Femur (tissue), 1 donor: ENCODE measurements around the gene MRPL38.
"Not testable (repeated sequence)": the region's sequence is repeated elsewhere in the genome, so short reads cannot be mapped to it uniquely, and the experiment has no call there.

Experiments used
- DNase-seq: peaks from one replicate; pipeline ENCODE4 v3.0.0-alpha.2; 2017

Gene MRPL38

GRCh38 chr17:75875182-75875939 is 29.3 kb downstream of the MRPL38 start:
- no peak for DNase-seq

DNA sequence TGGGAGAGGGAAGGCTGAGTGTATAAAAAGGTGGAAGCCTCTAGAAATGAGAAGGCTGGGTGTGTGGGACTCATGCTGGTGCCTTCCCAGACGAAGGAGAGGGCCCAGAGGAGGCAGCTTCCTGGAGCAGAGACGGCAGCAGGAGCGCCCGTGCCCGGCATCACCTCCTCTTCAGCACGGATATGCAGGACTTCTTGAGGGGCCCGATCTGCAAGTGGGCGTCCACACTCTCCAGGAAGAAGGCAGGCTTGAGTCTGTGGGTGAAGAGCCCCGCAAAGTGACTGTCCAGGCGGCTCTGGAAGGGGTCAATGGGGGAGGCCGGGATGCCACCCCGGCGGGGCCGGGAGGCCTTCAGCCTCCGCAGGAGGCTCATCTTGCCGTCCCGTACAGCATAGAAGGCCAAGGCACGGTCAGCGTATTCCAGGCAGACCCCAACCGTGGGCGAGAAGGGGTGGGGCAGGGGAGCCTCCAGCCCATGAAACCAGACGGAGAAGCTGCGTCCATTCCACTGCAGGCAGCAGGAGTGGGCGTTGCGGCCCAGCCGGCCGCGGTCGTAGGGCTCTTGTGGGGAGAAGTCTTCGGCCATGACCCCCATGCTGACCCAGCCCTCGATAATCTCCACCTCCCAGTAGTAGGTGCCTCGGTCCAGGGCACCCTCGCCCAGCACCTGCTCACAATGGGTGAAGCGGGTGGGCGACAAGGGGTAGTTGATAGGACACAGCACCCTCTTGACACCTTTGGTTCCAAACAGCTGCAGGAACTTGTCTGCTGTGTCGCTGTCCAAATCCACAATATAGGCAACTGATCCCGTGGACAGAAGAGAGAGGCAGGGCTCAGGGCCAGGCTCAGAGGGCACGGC is 30.1 kb downstream of the MRPL38 start:
- DNase-seq, result no peak

DNA sequence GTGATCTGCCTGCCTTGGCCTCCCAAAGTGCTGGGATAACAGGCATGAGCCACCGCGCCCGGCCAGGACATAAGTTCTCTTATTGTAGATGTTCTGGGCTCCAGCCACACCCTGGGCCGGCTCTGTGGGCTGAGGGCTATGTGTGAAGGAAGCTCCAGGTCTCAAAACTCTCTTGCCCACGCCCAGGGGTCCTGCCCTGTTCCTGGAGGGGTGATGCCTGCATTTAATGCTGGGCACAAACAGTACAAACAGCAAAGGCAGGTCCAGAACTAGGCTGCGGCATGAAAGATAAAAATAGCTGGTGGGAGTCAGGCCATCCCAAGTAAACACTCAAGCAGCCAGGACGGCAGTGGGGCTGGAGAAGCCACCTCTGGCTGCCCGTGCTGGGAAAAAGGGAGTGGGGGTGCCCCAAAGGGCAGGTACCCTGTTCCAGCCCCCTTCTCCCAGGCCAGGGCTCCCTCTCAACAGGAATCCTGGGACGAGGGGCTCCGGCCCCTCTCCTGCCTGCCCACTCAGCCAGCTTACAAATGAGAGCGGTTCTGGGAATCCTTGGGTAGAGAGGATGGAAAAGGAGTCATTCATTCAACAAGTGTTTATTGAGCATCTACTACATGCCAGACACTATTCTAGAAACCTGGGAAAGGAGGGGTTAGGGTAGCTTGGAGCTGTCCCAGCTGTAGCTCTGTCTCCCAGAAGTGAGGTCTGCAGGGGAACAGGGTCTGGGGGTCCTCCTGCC is 30.9 kb downstream of the MRPL38 start:
- DNase-seq, result no peak

GRCh38 chr17:75872434-75873351 is 32.0 kb downstream of the MRPL38 start:
- DNase-seq, result peak; percentile 87

DNA sequence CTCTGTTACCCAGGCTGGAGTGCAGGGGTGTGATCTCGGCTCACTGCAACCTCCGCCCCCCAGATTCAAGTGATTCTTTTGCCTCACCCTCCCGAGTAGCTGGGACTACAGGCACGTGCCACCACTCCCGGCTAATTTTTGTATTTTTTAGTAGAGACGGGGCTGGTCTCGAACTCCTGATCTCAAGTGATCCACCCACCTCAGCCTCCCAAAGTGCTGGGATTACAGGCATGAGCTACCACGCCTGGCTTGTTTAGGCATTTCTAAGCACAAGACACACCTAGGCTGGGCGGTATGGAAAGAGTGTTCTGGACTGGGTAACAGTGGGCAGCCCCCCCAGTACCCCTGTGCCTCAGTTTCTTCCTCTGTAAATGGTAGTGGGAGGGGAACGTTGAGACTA is 34.5 kb downstream of the MRPL38 start:
- not testable (repeated sequence) for DNase-seq

DNA sequence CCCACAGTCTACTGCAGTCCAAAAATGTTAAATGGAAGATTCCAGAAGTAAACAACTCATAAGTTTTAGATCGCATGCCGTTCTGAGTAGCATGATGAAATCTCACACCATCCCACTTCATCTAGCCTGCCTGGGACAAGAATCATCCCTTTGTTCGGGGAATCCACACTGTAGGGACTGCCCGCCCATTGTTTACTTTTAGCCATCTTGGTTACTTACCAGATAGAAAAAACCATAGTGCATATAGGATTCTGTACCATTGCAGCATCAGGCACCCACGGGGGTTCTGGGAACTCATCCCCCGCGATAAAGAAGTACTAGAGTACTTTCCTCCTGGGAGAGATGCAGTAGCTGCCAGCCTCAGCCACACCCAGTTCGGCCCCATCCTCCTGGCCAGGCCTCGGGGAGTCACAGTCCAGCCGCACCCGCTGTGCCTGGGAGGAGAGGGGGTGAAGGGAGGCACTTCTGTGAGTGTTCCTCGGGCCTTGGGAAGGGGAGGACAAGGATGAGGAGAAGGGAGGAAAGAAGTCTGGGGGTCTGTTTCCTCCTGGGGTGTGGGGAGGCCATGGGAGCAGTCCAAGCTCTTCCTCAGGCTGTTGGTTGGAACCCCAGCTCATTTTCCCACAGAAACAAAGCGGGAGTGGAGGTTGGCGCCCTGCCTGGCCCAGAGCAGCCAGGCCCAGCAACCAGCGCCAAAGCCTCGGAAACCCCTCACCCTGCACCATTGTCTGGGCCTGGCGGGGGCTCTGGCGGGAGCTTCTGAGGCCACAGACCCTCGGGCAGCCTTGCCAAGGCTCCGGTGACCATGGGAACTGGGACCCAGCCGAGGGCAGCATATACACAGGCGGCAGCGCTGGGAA is 35.2 kb downstream of the MRPL38 start:
- DNase-seq, result peak; percentile 81

GRCh38 chr17:75868730-75869281 is 35.9 kb downstream of the MRPL38 start:
- DNase-seq, result not testable (repeated sequence)

DNA sequence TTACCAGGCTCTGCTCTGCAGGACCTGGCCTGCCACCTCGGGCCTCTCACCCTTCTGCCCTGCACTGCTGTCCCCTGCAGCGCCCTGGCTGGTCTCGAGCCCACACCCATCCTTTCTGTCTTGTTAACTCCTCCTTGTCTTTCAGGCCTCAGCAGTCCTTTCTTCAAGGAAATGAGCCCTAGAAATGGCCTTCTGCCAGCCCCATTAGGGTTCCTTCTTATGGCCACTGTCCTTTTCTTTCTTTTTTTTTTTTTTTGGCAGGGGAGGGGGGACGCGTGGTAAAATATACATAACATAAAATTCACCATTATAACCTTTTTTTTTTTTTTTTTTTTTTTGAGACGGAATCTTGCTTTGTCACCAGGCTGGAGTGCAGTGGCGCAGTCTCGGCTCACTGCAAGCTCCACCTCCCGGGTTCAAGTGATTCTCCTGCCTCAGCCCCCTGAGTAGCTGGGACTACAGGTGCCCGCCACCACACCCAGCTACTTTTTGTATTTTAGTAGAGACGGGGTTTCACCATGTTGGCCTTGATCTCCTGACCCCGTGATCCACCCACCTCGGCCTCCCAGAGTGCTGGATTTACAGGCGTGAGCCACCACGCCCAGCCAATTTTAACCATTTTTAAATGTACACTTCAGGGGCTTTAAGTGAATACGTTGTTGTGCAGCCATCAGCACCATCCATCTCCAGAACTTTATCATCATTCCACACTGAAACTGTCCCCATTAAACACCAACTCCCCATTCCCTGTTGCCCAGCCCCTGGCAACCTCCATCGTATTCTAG is 39.1 kb downstream of the MRPL38 start:
- not testable (repeated sequence) for DNase-seq

GRCh38 chr17:75864887-75865286 is 39.8 kb downstream of the MRPL38 start:
- not testable (repeated sequence) for DNase-seq

GRCh38 chr17:75864448-75864871 is 40.2 kb downstream of the MRPL38 start:
- peak; percentile 89 for DNase-seq

DNA sequence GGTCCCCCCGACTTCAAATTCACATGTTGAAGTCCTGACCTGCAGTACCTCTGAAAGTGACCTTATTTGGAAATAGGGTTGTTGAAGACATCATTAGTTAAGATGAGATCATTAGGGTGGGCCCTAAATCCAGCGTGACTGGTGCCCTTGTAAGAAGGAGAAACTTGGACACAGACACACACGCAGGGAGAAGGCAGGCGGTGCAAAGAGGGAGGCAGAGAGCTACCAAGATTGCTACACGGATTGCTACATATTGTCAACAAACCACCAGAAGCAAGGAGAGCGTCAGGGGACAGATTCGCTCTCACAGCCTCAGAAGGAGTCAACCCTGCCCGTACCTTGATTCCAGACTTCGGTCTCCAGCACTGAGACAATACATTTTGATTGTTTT is 42.8 kb downstream of the MRPL38 start:
- DNase-seq, result no peak

DNA sequence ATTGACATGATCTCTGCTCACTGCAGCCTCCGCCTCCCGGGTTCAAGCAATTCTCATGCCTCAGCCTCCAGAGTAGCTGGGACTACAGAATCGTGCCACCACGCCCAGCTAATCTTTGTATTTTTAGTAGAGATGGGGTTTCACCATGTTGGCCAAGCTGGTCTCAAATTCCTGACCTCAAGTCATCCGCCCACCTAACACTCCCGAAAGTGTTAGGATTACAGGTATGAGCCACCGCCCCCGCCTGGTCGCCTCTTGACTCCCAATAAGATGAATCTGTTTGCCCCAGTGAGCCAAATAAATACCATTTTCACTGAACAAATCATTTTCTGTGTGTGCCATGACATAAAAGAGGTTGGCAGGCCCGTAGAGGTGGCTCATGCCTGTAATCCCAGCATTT is 45.3 kb downstream of the MRPL38 start:
- DNase-seq, result not testable (repeated sequence)

GRCh38 chr17:75856062-75856756 is 48.5 kb downstream of the MRPL38 start:
- DNase-seq, result no peak

DNA sequence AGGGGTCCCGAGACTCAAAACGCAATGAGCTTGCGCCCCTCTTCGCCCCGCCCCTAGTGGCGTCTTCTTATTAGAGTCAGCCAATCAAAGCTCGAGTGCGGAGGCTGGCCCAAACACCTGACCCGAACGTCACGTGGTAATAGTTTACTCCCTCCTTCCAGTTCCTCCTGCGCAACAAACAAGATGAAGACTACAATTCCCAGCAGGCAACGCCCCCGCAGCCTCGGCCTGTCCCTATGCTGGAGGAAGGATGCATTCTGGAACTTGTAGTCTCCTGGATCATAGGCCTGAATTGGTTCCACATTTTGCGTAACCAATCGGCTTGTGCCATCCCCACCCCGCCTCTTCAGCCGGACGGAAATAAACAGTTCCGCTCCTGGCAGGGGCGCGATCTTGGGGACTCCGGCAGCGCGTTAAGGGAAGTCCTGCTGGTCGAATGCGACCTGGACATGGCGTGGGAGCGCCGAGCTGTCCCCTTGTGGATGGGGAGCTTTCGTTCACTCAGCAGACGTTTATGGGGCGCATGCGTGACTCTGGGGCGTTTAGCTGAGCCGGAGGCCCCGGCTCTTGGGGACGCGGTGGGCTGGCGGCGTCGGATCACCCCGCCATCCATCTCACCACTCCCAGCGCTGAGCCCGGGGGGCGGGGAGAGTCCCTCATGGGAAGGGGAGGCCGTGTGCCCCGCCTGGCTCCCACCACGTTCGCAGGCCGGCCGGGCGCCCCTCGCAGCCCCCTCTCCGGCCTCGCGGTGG is 49.2 kb downstream of the MRPL38 start, which contains the start of gene WBP2:
WBP2 (minus strand) TSS at position 26 of the 752 bp plus-strand sequence. CDS start 38 bp downstream, outside the sequence.
- peak; percentile 99 for DNase-seq

- DNase-seq, result no peak
Observed at GRCh38 chr17:75854881-75855309, 49.8 kb downstream of the MRPL38 start.

GRCh38 chr17:75854101-75854748 is 50.5 kb downstream of the MRPL38 start:
- no peak for DNase-seq

DNA sequence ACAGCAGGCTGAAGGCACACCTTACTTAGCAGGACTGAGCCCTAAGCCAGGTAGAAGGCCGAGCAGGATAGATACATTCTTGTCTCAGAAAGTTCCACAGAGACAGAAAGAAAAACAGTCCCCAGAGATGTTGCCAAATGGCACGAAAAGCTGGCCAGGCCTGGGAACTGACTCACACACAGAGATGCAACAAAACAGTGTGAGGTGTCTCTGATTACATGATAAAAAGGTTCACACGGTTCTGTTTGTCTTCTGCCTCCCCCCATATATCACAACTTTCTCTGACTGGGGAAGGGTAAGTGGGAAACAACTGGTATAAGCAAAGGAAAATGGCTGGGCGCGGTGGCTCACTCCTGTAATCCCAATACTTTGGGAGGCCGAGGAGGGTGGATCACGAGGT is 51.3 kb downstream of the MRPL38 start:
- no peak for DNase-seq

GRCh38 chr17:75851693-75851991 is 53.0 kb downstream of the MRPL38 start:
- not testable (repeated sequence) for DNase-seq
